Measurements from ENCODE around the gene FNDC10. TPM values are rescaled to one million over a fixed set of nuclear protein-coding genes. Genes with fewer than 3 reads are reported as not detected.

Gene FNDC10
- total and polyA plus RNA-seq, 2 donors (not counting 3 experiments of a cell fraction or from before 2014, with no cell fraction given): 1.5 to 2.3 TPM

- peak overlapping the region; percentile 75 for H3K4me2 ChIP-seq (ENCODE audit: insufficient read depth, low read length)
- TF ChIP-seq POLR2A (IDR thresholded peaks at IDR 0.05; ENCODE audit: low read depth, low read length) (no peak), CTCF (IDR thresholded peaks at IDR 0.05; ENCODE audit: extremely low read depth in 1 of 2, insufficient read depth in 1 of 2, low read depth in 1 of 2, low read length in 2 of 2) (no peak), FOS (IDR thresholded peaks at IDR 0.05; ENCODE audit: borderline replicate concordance, insufficient read depth, low read length) (no peak), MYC (IDR thresholded peaks at IDR 0.05; ENCODE audit: low read depth, low read length) (no peak), GATA2 (IDR thresholded peaks at IDR 0.05; ENCODE audit: insufficient read depth, insufficient read length, low read depth, low read length) (no peak), POLR2AphosphoS5 (IDR thresholded peaks at IDR 0.05; ENCODE audit: insufficient read depth, low read depth, low read length) (no peak), MAX (IDR thresholded peaks at IDR 0.05; ENCODE audit: insufficient read depth, insufficient read length) (no peak), EZH2 (IDR thresholded peaks at IDR 0.05; ENCODE audit: borderline replicate concordance, low read depth, low read length, severe bottlenecking) (no peak), JUN (IDR thresholded peaks at IDR 0.05; ENCODE audit: borderline replicate concordance, insufficient read depth, insufficient read length, low read depth) (no peak)
- POLR2A ChIA-PET: no interaction called here
- H3K27ac ChIP-seq (ENCODE audit: insufficient read depth, low read depth, low read length): no peak overlapping the region
- H3K4me3 ChIP-seq (replicated peaks in 1 of 3; ENCODE audit: insufficient read depth in 1 of 3, low read depth in 1 of 3, low read length in 3 of 3): peak overlapping the region in 2 of 3 experiments; percentile 67 to 99
- peaks cover 0 to 2% of the 10 kb centered on the region in 2 experiments for H3K36me3 ChIP-seq (ENCODE audit: control insufficient read depth in 2 of 2, extremely low read depth in 1 of 2, insufficient read depth in 2 of 2, low read length in 2 of 2)
- H3K9me3 ChIP-seq (replicated peaks; ENCODE audit: control insufficient read depth, insufficient read depth, low read length): no peaks in the 10 kb centered on the region
- intact Hi-C loops (cut with micrococcal nuclease): loop anchor here (5.0 kb wide), 1 partner anchor 105 kb away; the partner anchor contains the start of gene ATAD3A
- FAIRE-seq (no peak), DNase-seq (ENCODE audit: low read depth, low spot score) (no peak)
- H3K4me1 ChIP-seq (ENCODE audit: control insufficient read depth, extremely low read depth, insufficient read depth, low read length): peaks cover 16% of the 10 kb centered on the region
- H3K79me2 ChIP-seq (ENCODE audit: control insufficient read depth, insufficient read depth, low read length): peaks cover 3% of the 10 kb centered on the region
- no TSS peak for BruUV-seq (replicated peaks)
- H4K20me1 ChIP-seq (replicated peaks; ENCODE audit: control insufficient read depth, extremely low read depth, insufficient read depth, low read length): no peaks in the 10 kb centered on the region
- dilution Hi-C loops (cut with MboI; ENCODE audit: extremely low pct_ligation_motif_present, low sequenced_read_pairs): no loop called here
- H3K9me1 ChIP-seq (replicated peaks; ENCODE audit: control insufficient read depth, extremely low read depth, insufficient read depth, low read length): no peaks in the 10 kb centered on the region
- H3K9ac ChIP-seq (replicated peaks; ENCODE audit: extremely low read depth, insufficient read depth, low read length): peak overlapping the region; percentile 100
- CTCF ChIA-PET: no interaction called here
- no peaks in the 10 kb centered on the region for H3K27me3 ChIP-seq (ENCODE audit: control insufficient read depth in 2 of 2, insufficient read depth in 2 of 2, low read length in 2 of 2)
- no peak overlapping the region for H2AFZ ChIP-seq (ENCODE audit: low read depth, low read length)
These were observed 16.9 kb upstream of the FNDC10 start for GRCh38 chr1:1616838-1617237.

Data from endothelial cell of umbilical vein (primary cell).